GM03348 (cell line): ENCODE results near the gene RTP3.
"Not testable (repeated sequence)": the region's sequence is repeated elsewhere in the genome, so short reads cannot be mapped to it uniquely, and the experiment has no call there.

Experiments
- DNase-seq: peaks from one replicate; pipeline ENCODE4 v3.0.0; 2012; ENCODE audit warnings: low spot score

Gene RTP3

DNA sequence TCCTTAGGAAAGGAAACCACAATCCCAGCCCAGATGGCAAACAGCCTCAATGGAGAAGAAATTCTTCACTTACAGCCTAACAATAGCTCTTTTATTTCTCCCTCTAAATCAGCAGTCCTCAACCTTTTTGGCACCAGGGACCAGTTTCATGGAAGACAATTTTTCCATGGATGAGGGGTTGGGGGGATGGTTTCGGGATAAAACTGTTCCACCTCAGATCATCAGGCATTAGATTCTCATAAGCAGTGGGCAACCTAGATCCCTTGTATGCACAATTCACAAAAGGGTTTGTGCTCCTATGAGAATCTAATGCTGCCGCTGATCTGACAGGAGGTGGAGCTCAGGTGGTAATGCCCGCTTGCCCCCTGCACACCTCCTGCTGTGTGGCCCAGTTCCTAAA, 50.8 kb downstream of the RTP3 start:
- not testable (repeated sequence) for DNase-seq

DNA sequence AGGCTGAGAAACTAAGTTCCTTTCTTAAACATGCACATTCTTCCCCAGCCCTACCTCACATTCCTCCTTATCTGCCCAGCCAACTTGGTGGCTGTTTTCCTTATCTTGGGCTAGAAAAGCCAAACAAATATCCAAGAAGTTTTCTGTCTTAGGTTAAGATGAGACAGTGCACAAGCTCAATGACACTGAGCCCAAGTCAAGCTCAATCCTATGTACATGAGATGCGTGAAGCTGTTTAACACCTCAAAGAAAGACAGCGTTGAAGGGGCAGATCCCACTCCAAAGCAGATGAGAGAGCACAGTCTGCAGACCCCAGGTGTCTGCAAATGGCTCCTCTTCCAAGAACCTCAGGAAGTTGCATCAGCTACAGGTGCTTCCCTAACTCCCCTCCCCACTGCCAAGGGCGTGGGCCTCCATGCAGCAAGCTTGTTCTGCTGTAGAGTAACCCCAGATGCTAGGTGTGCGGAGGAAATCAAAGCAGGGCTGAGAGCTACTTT, 51.7 kb downstream of the RTP3 start:
- DNase-seq, result no peak

DNA sequence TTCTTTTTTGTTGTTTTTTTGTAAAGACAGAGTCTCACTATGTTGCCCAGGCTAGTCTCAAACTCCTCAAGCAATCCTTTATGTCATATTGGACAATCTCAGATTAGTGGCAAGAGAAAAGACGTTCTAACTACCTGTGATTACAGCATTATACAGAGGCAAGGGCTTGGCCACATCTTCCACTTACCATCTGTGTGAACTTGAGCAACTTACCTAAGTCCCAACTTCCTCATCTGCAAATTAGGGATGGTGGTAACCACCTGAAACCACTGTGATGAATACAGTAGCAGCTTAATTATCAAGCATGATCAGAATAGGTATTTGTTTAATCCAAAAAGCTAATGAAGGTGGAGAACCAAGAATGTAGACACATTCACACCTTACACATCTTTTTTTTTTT, 52.2 kb downstream of the RTP3 start:
- no peak for DNase-seq
